IMR-90 (cell line): ENCODE results near the gene SEMA4A. TPM values are rescaled to one million over a fixed set of nuclear protein-coding genes. Genes with fewer than 3 reads are reported as not detected.

Source experiments
- ATAC-seq: fragments of 200-7000 bp; cut with Tn5 transposase; 2 replicates; pipeline ENCODE4 v1.9.1; 2020; ENCODE audit warnings: low read depth, mild to moderate bottlenecking, moderate library complexity
- BruUV-seq: library from RNA; stranded (reverse); fragments of 400-500 nt; replicated peaks from 2 replicates; lab custom pipeline; 2021; lab: Mats Ljungman, UMichigan
- CTCF ChIA-PET: fragments of 300-600 bp; formaldehyde crosslinking; extraction: SDS; loops from one replicate; lab custom pipeline; 2021; ENCODE audit warnings: antibody characterized with exemption; lab: Yijun Ruan, JAX
- POLR2A ChIA-PET: fragments of 300-600 bp; sonication (Branson Sonifier 250); formaldehyde crosslinking; loops from one replicate; lab custom pipeline; 2022; ENCODE audit warnings: antibody characterized with exemption; ENCODE audit not compliant: unreplicated experiment; lab: Charles Lee
- DNase-seq: peaks from one replicate; pipeline ENCODE4 v3.0.0; 2013
- H2AFZ ChIP-seq: replicated peaks from 2 replicates; pipeline ENCODE3; 2013; ENCODE audit warnings: low read length, mild to moderate bottlenecking; ENCODE audit not compliant: poor library complexity
- H2AK5ac ChIP-seq: 2 replicates; pipeline ENCODE4 v1.6.1; 2013; ENCODE audit warnings: low read depth, low read length, inconsistent platforms
- H2AK9ac ChIP-seq: replicated peaks from 2 replicates; pipeline ENCODE3; 2013; ENCODE audit warnings: mild to moderate bottlenecking, low read depth, low read length, moderate library complexity; ENCODE audit not compliant: poor library complexity
- H2BK120ac ChIP-seq: 2 replicates; pipeline ENCODE4 v1.6.1; 2013; ENCODE audit warnings: low read depth, low read length, inconsistent platforms
- H2BK15ac ChIP-seq: 3 replicates; pipeline ENCODE4 v1.6.1; 2013; ENCODE audit warnings: low read depth, low read length, inconsistent platforms
- H2BK20ac ChIP-seq: 2 replicates; pipeline ENCODE4 v1.6.1; 2013; ENCODE audit warnings: low read depth, mild to moderate bottlenecking, inconsistent platforms, low read length, moderate library complexity
- H2BK5ac ChIP-seq: 2 replicates; pipeline ENCODE4 v1.6.1; 2013; ENCODE audit warnings: mild to moderate bottlenecking, low read depth, low read length, inconsistent platforms; ENCODE audit not compliant: poor library complexity, severe bottlenecking
- H3K14ac ChIP-seq: replicated peaks from 2 replicates; pipeline ENCODE4 v1.6.1; 2013; ENCODE audit warnings: low read depth, low read length, inconsistent platforms
- H3K18ac ChIP-seq: 2 replicates; pipeline ENCODE4 v1.6.1; 2013; ENCODE audit warnings: low read depth, low read length, control low read depth
- H3K23ac ChIP-seq: 2 replicates; pipeline ENCODE4 v1.6.1; 2013; ENCODE audit warnings: low read depth, low read length, inconsistent platforms
- H3K27ac ChIP-seq: 2 replicates; pipeline ENCODE4 v1.5.1; 2013; ENCODE audit warnings: mild to moderate bottlenecking, control low read depth, low read length; ENCODE audit not compliant: insufficient read depth
- H3K27me3 ChIP-seq: 2 replicates; pipeline ENCODE4 v1.6.1; 2013; ENCODE audit warnings: low read length; ENCODE audit not compliant: control insufficient read depth, insufficient read depth
- H3K36me3 ChIP-seq: 2 replicates; pipeline ENCODE4 v1.6.1; 2013; ENCODE audit warnings: low read length, mixed read lengths; ENCODE audit not compliant: control insufficient read depth, insufficient read depth
- H3K4ac ChIP-seq: 2 replicates; pipeline ENCODE4 v1.6.1; 2013; ENCODE audit warnings: low read depth, low read length, inconsistent platforms
- H3K4me1 ChIP-seq: 2 replicates; pipeline ENCODE4 v1.6.1; 2013; ENCODE audit warnings: low read length, mixed read lengths; ENCODE audit not compliant: control insufficient read depth, insufficient read depth
- H3K4me2 ChIP-seq: 2 replicates; pipeline ENCODE4 v1.6.1; 2013; ENCODE audit warnings: low read depth, mild to moderate bottlenecking, control low read depth, low read length, moderate library complexity
- H3K4me3 ChIP-seq: 2 replicates; pipeline ENCODE4 v1.5.1; 2013; ENCODE audit warnings: low read depth, mild to moderate bottlenecking, control low read depth, low read length, moderate library complexity; ENCODE audit not compliant: insufficient read depth
- H3K56ac ChIP-seq: 2 replicates; pipeline ENCODE4 v1.6.1; 2013; ENCODE audit warnings: low read length, inconsistent platforms; ENCODE audit not compliant: insufficient read depth; ENCODE audit errors: extremely low read depth
- H3K79me1 ChIP-seq, 2 experiments: 2 replicates each; pipeline ENCODE4 v1.6.1; 2013; ENCODE audit warnings: low read length in 2 of 2, inconsistent platforms in 1 of 2, low read depth in 1 of 2
- H3K9ac ChIP-seq: 2 replicates; pipeline ENCODE4 v1.6.1; 2013; ENCODE audit warnings: low read depth, low read length, control low read depth
- H3K9me1 ChIP-seq: 2 replicates; pipeline ENCODE4 v1.6.1; 2013; ENCODE audit warnings: low read length, inconsistent platforms; ENCODE audit not compliant: insufficient read depth
- H3K9me3 ChIP-seq: 2 replicates; pipeline ENCODE4 v1.6.1; 2013; ENCODE audit warnings: low read length; ENCODE audit not compliant: control insufficient read depth, insufficient read depth
- H4K20me1 ChIP-seq: 2 replicates; pipeline ENCODE4 v1.6.1; 2013; ENCODE audit warnings: low read length, inconsistent platforms; ENCODE audit not compliant: insufficient read depth
- H4K5ac ChIP-seq: 2 replicates; pipeline ENCODE4 v1.6.1; 2013; ENCODE audit warnings: mild to moderate bottlenecking, low read depth, low read length, control low read depth
- H4K8ac ChIP-seq, 2 experiments: 2 replicates each; pipeline ENCODE4 v1.6.1; 2013; ENCODE audit warnings: low read depth in 2 of 2, low read length in 2 of 2, control low read depth in 1 of 2, inconsistent platforms in 1 of 2
- H4K91ac ChIP-seq: 2 replicates; pipeline ENCODE4 v1.6.1; 2013; ENCODE audit warnings: low read depth, low read length, inconsistent platforms; ENCODE audit not compliant: insufficient read depth
- BHLHE40 ChIP-seq: fragments of 150-350 bp; IDR thresholded peaks from 2 replicates; pipeline ENCODE4 v1.6.1; 2016; ENCODE audit warnings: mild to moderate bottlenecking, low read depth, low read length
- POLR2A ChIP-seq: IDR thresholded peaks from 2 replicates; pipeline ENCODE4 v1.6.1; 2012; ENCODE audit warnings: mild to moderate bottlenecking, low read depth, low read length
- WGBS, 2 experiments: methylation state at CpG; one replicate each; pipeline versions ENCODE4 v1.1.5 to v1.1.7; 2013; ENCODE audit warnings: missing lambda C conversion rate in 2 of 2; ENCODE audit not compliant: insufficient read length in 1 of 2; ENCODE audit errors: extremely low coverage in 2 of 2; 5-methylcytosine and 5-hydroxymethylcytosine counted together
- dilution Hi-C: fragments of 300-500 bp; cut with HindIII; formaldehyde crosslinking; loops from one replicate; pipeline ENCODE4 v1.14.3; 2018; ENCODE audit warnings: low sequenced_read_pairs; ENCODE audit not compliant: unreplicated experiment
- in situ Hi-C: fragments of 300-500 bp; cut with MboI; formaldehyde crosslinking; loops from 3 replicates; pipeline ENCODE4 v1.14.3; 2019; ENCODE audit warnings: low sequenced_read_pairs, inconsistent platforms, mixed read lengths
- intact Hi-C: fragments of 100-400 bp; cut with micrococcal nuclease; formaldehyde crosslinking; loops from 2 replicates; pipeline ENCODE4 v1.10.0; 2022
- polyA plus RNA-seq, 3 experiments: library from polyadenylated mRNA; depleted of rRNA; stranded (reverse); fragments of >200 nt; gene quantifications; 2 replicates each; pipeline ENCODE4 v1.2.3, GENCODE V29; 2012; ENCODE audit warnings: low replicate concordance in 1 of 3
- total RNA-seq: library from RNA; depleted of rRNA; stranded (reverse); fragments of >200 nt; gene quantifications from 2 replicates; pipeline ENCODE4 v1.2.3, GENCODE V29; 2012

The SEMA4A gene
- total and polyA plus RNA-seq, 2 of the 4 experiments (the other 2 are of a cell fraction) = 0.18 to 0.86 TPM

- intact Hi-C loops = no loop called here
- Histone ChIP-seq H4K5ac (no peak overlapping the region), H3K9me1 (peaks cover 13% of the 10 kb centered on the region; the same call in 1 of the 2 replicates), H4K8ac (no peak overlapping the region), H2AK5ac (no peak overlapping the region), H3K18ac (no peak overlapping the region), H3K9me3 (no peaks in the 10 kb centered on the region), H2AFZ (no peak overlapping the region), H4K20me1 (peaks cover 11% of the 10 kb centered on the region), H4K91ac (no peak overlapping the region), H3K56ac (no peak overlapping the region), H3K79me1 (peaks cover 0 to 4% of the 10 kb centered on the region in 2 experiments; a peak in 1 of 4 replicates), H3K14ac (no peak overlapping the region), H3K23ac (no peak overlapping the region), H3K9ac (no peak overlapping the region), H3K27me3 (peaks cover 14% of the 10 kb centered on the region; the same call in 1 of the 2 replicates), H3K4me1 (peaks cover 14% of the 10 kb centered on the region), H3K4me2 (no peak overlapping the region), H2BK5ac (no peak overlapping the region), H3K27ac (no peak overlapping the region), H3K4me3 (no peak overlapping the region), H3K36me3 (no peaks in the 10 kb centered on the region), H2BK20ac (no peak overlapping the region), H3K4ac (no peak overlapping the region), H2BK15ac (no peak overlapping the region), H2BK120ac (no peak overlapping the region), H2AK9ac (no peak overlapping the region)
- TF ChIP-seq POLR2A = peak; percentile 25; the same call in 1 of the 2 replicates
- no peak for TF ChIP-seq BHLHE40
- POLR2A ChIA-PET = no interaction called here
- CTCF ChIA-PET = interaction anchor here (0.6 kb wide), 1 partner anchor 8 kb away, joined by 3 read pairs; no protein-coding TSS in a partner anchor
- no CpG with 5 or more reads among the region's 6 CpGs for WGBS, 2 experiments
- DNase-seq (no peak), ATAC-seq (no peak)
- no TSS peak for BruUV-seq
- in situ Hi-C loops = loop anchor here (5.0 kb wide), 1 partner anchor 79 kb away; no protein-coding TSS in a partner anchor
- dilution Hi-C loops = no loop called here
These were observed 5.2 kb upstream of the SEMA4A start for GRCh38 chr1:156148216-156148615.
